Activated gamma-delta T cell treated with Interleukin-2 at 50 U/mL for 16 hours (primary cell): Measurements from ENCODE around the gene FARP1.

Experiments
- DNase-seq: peaks from one replicate; pipeline ENCODE4 v3.0.0-alpha.2; 2020

FARP1 gene

GRCh38 chr13:98203646-98204326 lies 60.9 kb downstream of the FARP1 start:
- DNase-seq: no peak

- DNase-seq: no peak
Measured at GRCh38 chr13:98204546-98204945, 61.7 kb downstream of the FARP1 start.

GRCh38 chr13:98206946-98207345 lies 64.1 kb downstream of the FARP1 start:
- no peak for DNase-seq

GRCh38 chr13:98207416-98207815 lies 64.5 kb downstream of the FARP1 start:
- DNase-seq: no peak

- DNase-seq: no peak
Measured at GRCh38 chr13:98208606-98209005, 65.7 kb downstream of the FARP1 start.

- no peak for DNase-seq
Measured at GRCh38 chr13:98212763-98213162, 69.9 kb downstream of the FARP1 start.

- DNase-seq: no peak
Measured at GRCh38 chr13:98213354-98213753, 70.5 kb downstream of the FARP1 start.

GRCh38 chr13:98214008-98214643 lies 71.2 kb downstream of the FARP1 start:
- DNase-seq: no peak

GRCh38 chr13:98214707-98215106 lies 71.8 kb downstream of the FARP1 start:
- no peak for DNase-seq

GRCh38 chr13:98215508-98215907 lies 72.6 kb downstream of the FARP1 start:
- no peak for DNase-seq

- no peak for DNase-seq
Measured at GRCh38 chr13:98216135-98216565, 73.3 kb downstream of the FARP1 start.

GRCh38 chr13:98216711-98217285 lies 73.9 kb downstream of the FARP1 start:
- no peak for DNase-seq

- DNase-seq: no peak
Measured at GRCh38 chr13:98217597-98217996, 74.7 kb downstream of the FARP1 start.

GRCh38 chr13:98219685-98220084 lies 76.8 kb downstream of the FARP1 start:
- DNase-seq: no peak

- DNase-seq: no peak
Measured at GRCh38 chr13:98220271-98220791, 77.4 kb downstream of the FARP1 start.

GRCh38 chr13:98221234-98221633 lies 78.3 kb downstream of the FARP1 start:
- DNase-seq: no peak

GRCh38 chr13:98222081-98222554 lies 79.2 kb downstream of the FARP1 start:
- DNase-seq: no peak

- no peak for DNase-seq
Measured at GRCh38 chr13:98222816-98223215, 79.9 kb downstream of the FARP1 start.

- DNase-seq: no peak
Measured at GRCh38 chr13:98223741-98224140, 80.8 kb downstream of the FARP1 start.

GRCh38 chr13:98224557-98224956 lies 81.7 kb downstream of the FARP1 start:
- DNase-seq: no peak

- DNase-seq: no peak
Measured at GRCh38 chr13:98225036-98225940, 82.4 kb downstream of the FARP1 start.

- DNase-seq: no peak
Measured at GRCh38 chr13:98226496-98226895, 83.6 kb downstream of the FARP1 start.
